Adrenal gland (tissue), 12 donors: ENCODE results near the gene RPS6KB1. TPM values are rescaled to one million over a fixed set of nuclear protein-coding genes. Genes with fewer than 3 reads are reported as not detected.
"Not testable (repeated sequence)": the region's sequence is repeated elsewhere in the genome, so short reads cannot be mapped to it uniquely, and the experiment has no call there.

Experiments
- DNase-seq, 7 donors: peaks; one replicate each; pipeline ENCODE4 v3.0.0-alpha.2; 2019 to 2020
- H3K27ac ChIP-seq, 5 donors: fragments of 200-600 bp; sonication (generic) in 4 of 5; 1 replicate in 3 of 5; 2 replicates in 2 of 5; pipeline versions ENCODE4 v1.5.1 to v1.8.0; 2016 to 2020; ENCODE audit warnings: mild to moderate bottlenecking in 1 of 5
- H3K27me3 ChIP-seq: fragments of 200-600 bp; 2 replicates; pipeline ENCODE4 v1.8.0; 2021
- H3K36me3 ChIP-seq, 2 donors: fragments of 200-600 bp; replicated peaks in 1 of 2; 1 replicate in 1 of 2; 2 replicates in 1 of 2; pipeline versions ENCODE4 v1.5.1 to v1.8.0; 2018 to 2022
- H3K4me1 ChIP-seq, 2 donors: fragments of 200-600 bp; replicated peaks in 1 of 2; 1 replicate in 1 of 2; 2 replicates in 1 of 2; pipeline versions ENCODE4 v1.5.1 to v1.8.0; 2018 to 2021
- H3K4me3 ChIP-seq, 4 donors: fragments of 200-600 bp; sonication (generic) in 3 of 4; one replicate each; pipeline ENCODE4 v1.5.1; 2016 to 2018
- H3K9me3 ChIP-seq, 3 donors: fragments of 200-600 bp; sonication (generic) in 1 of 3; replicated peaks in 1 of 3; 1 replicate in 2 of 3; 2 replicates in 1 of 3; pipeline versions ENCODE4 v1.5.1 to v1.8.0; 2016 to 2021
- CTCF ChIP-seq, 6 experiments: fragments of 450-650 bp in 4 of 6; fragments of 200-600 bp in 2 of 6; sonication (generic) in 1 of 6; IDR thresholded peaks; 1 replicate in 5 of 6; 2 replicates in 1 of 6; pipeline versions ENCODE4 v1.5.1 to v1.8.0; 2016 to 2021; ENCODE audit warnings: antibody characterized with exemption in 6 of 6, mild to moderate bottlenecking in 2 of 6, moderate library complexity in 1 of 6
- POLR2A ChIP-seq, 2 donors: fragments of 450-650 bp; IDR thresholded peaks; one replicate each; pipeline ENCODE4 v1.6.1; 2017; ENCODE audit warnings: antibody characterized with exemption in 2 of 2, mild to moderate bottlenecking in 2 of 2, moderate library complexity in 1 of 2
- WGBS, 4 donors: extraction: QIAGEN DNeasy Blood & Tissue Kit in 2 of 4; methylation state at CpG; one replicate each; pipeline versions ENCODE4 v1.1.5 to v1.1.7; 2013 to 2017; 5-methylcytosine and 5-hydroxymethylcytosine counted together
- intact Hi-C, 2 donors: fragments of 100-400 bp; cut with DNase I; formaldehyde crosslinking; loops; one replicate each; pipeline versions ENCODE4 v1.14.1 to v1.15.0; 2022 to 2023
- polyA plus RNA-seq, 3 donors: library from polyadenylated mRNA; stranded (reverse); fragments of 200-250 nt in 2 of 3; fragments of 350-450 nt in 1 of 3; fragmentation: Illumina TruSeq in 1 of 3; extraction: RNeasy Lipid Tissue Mini Kit (QIAGEN cat#74804) in 1 of 3; gene quantifications; one replicate each; pipeline ENCODE4 v1.2.3, GENCODE V29; 2013 to 2014
- total RNA-seq, 9 donors: library from RNA; depleted of rRNA in 4 of 9; stranded (reverse); fragments of >200 nt in 4 of 9; fragments of 120-200 nt in 1 of 9; fragmentation: NEBNext Ultra II Directional in 1 of 9; extraction: Animal tissue kit (Norgen Biotek cat#: 25700) in 1 of 9; gene quantifications; one replicate each; pipeline versions ENCODE4 v1.1.0 to v1.2.4, GENCODE V29; 2013 to 2023
- donor health status: healthy with polysubstance abuse.
- donor health status: Bipolar disorder and iron deficiency.
- donor health status: DM: yes; HTN: yes; CAD: no.
- donor health status: DM: no; HTN: no; CAD: no.
- donor health status: DM: no; HTN: no; CAD: no.
- donor health status: DM: yes; HTN: yes; CAD: no.

The RPS6KB1 gene
- total and polyA plus RNA-seq, 12 donors, result 13.2 to 49.0 (median 37.0) TPM

GRCh38 chr17:59933317-59933716 lies 40.4 kb downstream of the RPS6KB1 start:
- H3K27ac ChIP-seq, H3K9me3 ChIP-seq, H3K4me1 ChIP-seq, H3K4me3 ChIP-seq, H3K27me3 ChIP-seq, intact Hi-C loops, DNase-seq: not testable (repeated sequence)
- WGBS, 4 donors, result 97 to 100% (median 99%) methylated on average over 1 of the region's 1 CpG
- peaks cover 0 to 95% of the 10 kb centered on the region in 2 donors for H3K36me3 ChIP-seq

- DNase-seq, H3K4me1 ChIP-seq, intact Hi-C loops, H3K27me3 ChIP-seq, H3K4me3 ChIP-seq, H3K9me3 ChIP-seq, H3K27ac ChIP-seq: not testable (repeated sequence)
- 63 to 80% (median 77%) methylated on average over 3 of the region's 3 CpGs for WGBS, 4 donors
- H3K36me3 ChIP-seq, result peaks cover 0 to 61% of the 10 kb centered on the region in 2 donors
Observed at GRCh38 chr17:59940697-59941096, 47.8 kb downstream of the RPS6KB1 start.

- Histone ChIP-seq H3K36me3 (peaks cover 0 to 61% of the 10 kb centered on the region in 2 donors), H3K27ac (no peak overlapping the region), H3K27me3 (no peaks in the 10 kb centered on the region), H3K4me3 (no peak overlapping the region), H3K4me1 (no peaks in the 10 kb centered on the region), H3K9me3 (no peaks in the 10 kb centered on the region)
- DNase-seq, result no peak
- TF ChIP-seq POLR2A (IDR thresholded peaks at IDR 0.05), result no peak
- TF ChIP-seq CTCF (IDR thresholded peaks at IDR 0.05), result no peak
- intact Hi-C loops, result no loop called here
- WGBS, 4 donors, result 91 to 97% (median 93%) methylated on average over 1 of the region's 1 CpG
Observed at GRCh38 chr17:59941131-59941530, 48.2 kb downstream of the RPS6KB1 start.

- H3K27ac ChIP-seq, DNase-seq, H3K4me3 ChIP-seq, intact Hi-C loops, H3K27me3 ChIP-seq, H3K4me1 ChIP-seq, H3K9me3 ChIP-seq: not testable (repeated sequence)
- peaks cover 0 to 64% of the 10 kb centered on the region in 2 donors for H3K36me3 ChIP-seq
- WGBS, 4 donors, result 89 to 92% (median 91%) methylated on average over 7 of the region's 7 CpGs
Observed at GRCh38 chr17:59946433-59946832, 53.5 kb downstream of the RPS6KB1 start.

DNA sequence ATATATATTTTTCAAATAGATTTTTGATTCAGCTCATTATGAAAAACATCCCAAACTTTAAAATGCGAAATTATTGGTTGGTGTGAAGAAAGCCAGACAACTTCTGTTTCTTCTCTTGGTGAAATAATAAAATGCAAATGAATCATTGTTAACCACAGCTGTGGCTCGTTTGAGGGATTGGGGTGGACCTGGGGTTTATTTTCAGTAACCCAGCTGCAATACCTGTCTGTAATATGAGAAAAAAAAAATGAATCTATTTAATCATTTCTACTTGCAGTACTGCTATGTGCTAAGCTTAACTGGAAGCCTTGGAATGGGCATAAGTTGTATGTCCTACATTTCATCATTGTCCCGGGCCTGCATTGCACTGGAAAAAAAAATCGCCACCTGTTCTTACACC lies 54.4 kb downstream of the RPS6KB1 start:
- peaks cover 0 to 56% of the 10 kb centered on the region in 2 donors for H3K36me3 ChIP-seq
- intact Hi-C loops, H3K27ac ChIP-seq, H3K4me1 ChIP-seq, H3K27me3 ChIP-seq, DNase-seq, H3K9me3 ChIP-seq, H3K4me3 ChIP-seq: not testable (repeated sequence)
- 81 to 95% (median 82%) methylated on average over 4 of the region's 4 CpGs for WGBS, 4 donors

DNA sequence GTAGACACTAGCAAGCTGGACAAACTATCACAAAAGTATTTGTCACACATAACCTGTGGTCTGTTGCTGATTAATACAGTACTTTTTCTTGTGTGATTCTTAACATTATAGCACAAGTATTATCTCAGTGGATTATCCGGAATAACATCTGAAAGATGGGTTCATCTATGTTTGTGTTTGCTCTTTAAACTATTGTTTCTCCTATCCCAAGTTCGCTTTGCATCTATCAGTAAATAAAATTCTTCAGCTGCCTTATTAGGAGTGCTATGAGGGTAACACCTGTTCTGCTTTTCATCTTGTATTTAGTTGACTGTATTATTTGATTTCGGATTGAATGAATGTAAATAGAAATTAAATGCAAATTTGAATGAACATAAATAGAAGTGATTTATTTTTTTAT lies 57.1 kb downstream of the RPS6KB1 start:
- 90 to 94% (median 91%) methylated on average over 3 of the region's 3 CpGs for WGBS, 4 donors
- no peaks in the 10 kb centered on the region for H3K27me3 ChIP-seq
- H3K9me3 ChIP-seq, result no peaks in the 10 kb centered on the region
- no peak for DNase-seq
- intact Hi-C loops, result no loop called here
- TF ChIP-seq CTCF (IDR thresholded peaks at IDR 0.05) (no peak), POLR2A (IDR thresholded peaks at IDR 0.05) (no peak)
- peaks cover 0 to 60% of the 10 kb centered on the region in 2 donors for H3K36me3 ChIP-seq
- no peaks in the 10 kb centered on the region for H3K4me1 ChIP-seq
- H3K4me3 ChIP-seq, result no peak overlapping the region
- no peak overlapping the region for H3K27ac ChIP-seq
